PC-9 (cell line): ENCODE results near the gene NOXO1. TPM values are rescaled to one million over a fixed set of nuclear protein-coding genes. Genes with fewer than 3 reads are reported as not detected.

Experiments used
- BruUV-seq: library from RNA; stranded (reverse); fragments of 400-500 nt; replicated peaks from 2 replicates; lab custom pipeline; 2021; lab: Mats Ljungman, UMichigan
- CTCF ChIA-PET: fragments of 300-600 bp; sonication (Branson Sonifier 250); formaldehyde crosslinking; loops from one replicate; lab custom pipeline; 2022; ENCODE audit warnings: antibody characterized with exemption; lab: Charles Lee
- POLR2A ChIA-PET: fragments of 300-600 bp; sonication (Branson Sonifier 250); formaldehyde crosslinking; loops from one replicate; lab custom pipeline; 2022; ENCODE audit warnings: antibody characterized with exemption; ENCODE audit not compliant: unreplicated experiment; lab: Charles Lee
- DNase-seq, 2 experiments: peaks; one replicate each; pipeline versions ENCODE4 v3.0.0 to v3.0.0-alpha.2; 2015 to 2022; ENCODE audit warnings: mixed read lengths in 1 of 2
- H2AFZ ChIP-seq: fragments of 200-600 bp; sonication (generic); 2 replicates; pipeline ENCODE4 v1.8.1; 2017; ENCODE audit warnings: antibody characterized with exemption
- H3F3A ChIP-seq: fragments of 200-600 bp; sonication (generic); 2 replicates; pipeline ENCODE4 v1.8.1; 2017; ENCODE audit warnings: antibody characterized with exemption, mild to moderate bottlenecking, low read depth; ENCODE audit not compliant: insufficient read depth
- H3K27ac ChIP-seq: fragments of 200-600 bp; sonication (generic); 2 replicates; pipeline ENCODE4 v1.6.1; 2016; ENCODE audit warnings: mixed run types
- H3K27me3 ChIP-seq: fragments of 200-600 bp; sonication (generic); 2 replicates; pipeline ENCODE4 v1.6.1; 2016; ENCODE audit warnings: low read depth, mixed run types; ENCODE audit not compliant: insufficient read depth
- H3K36me3 ChIP-seq: fragments of 200-600 bp; sonication (generic); 2 replicates; pipeline ENCODE4 v1.6.1; 2016; ENCODE audit warnings: low read depth, mixed run types
- H3K4me1 ChIP-seq: fragments of 200-600 bp; sonication (generic); replicated peaks from 2 replicates; pipeline ENCODE4 v1.6.1; 2016; ENCODE audit warnings: mixed run types; ENCODE audit not compliant: insufficient read depth
- H3K4me2 ChIP-seq: fragments of 200-600 bp; sonication (generic); 2 replicates; pipeline ENCODE4 v1.6.1; 2017; ENCODE audit warnings: mixed run types
- H3K4me3 ChIP-seq: fragments of 200-600 bp; sonication (generic); 2 replicates; pipeline ENCODE4 v1.6.1; 2016; ENCODE audit warnings: mixed run types
- H3K79me2 ChIP-seq: fragments of 200-600 bp; sonication (generic); 2 replicates; pipeline ENCODE4 v1.6.1; 2017; ENCODE audit warnings: low read depth, mixed run types
- H3K9me2 ChIP-seq: fragments of 200-600 bp; sonication (generic); 2 replicates; pipeline ENCODE4 v1.8.1; 2017; ENCODE audit warnings: mild to moderate bottlenecking; ENCODE audit not compliant: insufficient read depth
- H3K9me3 ChIP-seq: fragments of 200-600 bp; sonication (generic); 2 replicates; pipeline ENCODE4 v1.8.1; 2016; ENCODE audit warnings: low read depth; ENCODE audit not compliant: insufficient read depth
- H4K20me1 ChIP-seq: fragments of 200-600 bp; sonication (generic); 2 replicates; pipeline ENCODE4 v1.8.1; 2017; ENCODE audit not compliant: insufficient read depth
- CTCF ChIP-seq: fragments of 200-600 bp; sonication (generic); conservative IDR thresholded peaks from 2 replicates; pipeline ENCODE4 v1.6.1; 2017; ENCODE audit warnings: mixed run types, antibody characterized with exemption, mild to moderate bottlenecking, moderate library complexity
- EZH2 ChIP-seq: fragments of 200-600 bp; sonication (generic); IDR thresholded peaks from 2 replicates; pipeline ENCODE4 v1.8.0; 2017; ENCODE audit warnings: antibody characterized with exemption, low read depth
- intact Hi-C: fragments of 100-400 bp; cut with micrococcal nuclease; formaldehyde crosslinking; loops from one replicate; pipeline ENCODE4 v1.10.0; 2022; ENCODE audit not compliant: unreplicated experiment
- total RNA-seq: library from RNA; stranded (reverse); gene quantifications from 2 replicates; pipeline ENCODE4 v1.2.3, GENCODE V29; 2021

The NOXO1 gene
- total RNA-seq, 1 experiment from 2014 or later: 11.1 TPM

GRCh38 chr16:1976216-1976520, 5.1 kb downstream of the NOXO1 start:
- CTCF ChIA-PET: no interaction called here
- H3K79me2 ChIP-seq: peaks cover 25% of the 10 kb centered on the region
- no peak overlapping the region for H2AFZ ChIP-seq
- no peaks in the 10 kb centered on the region for H3K27me3 ChIP-seq
- H3K9me3 ChIP-seq: no peaks in the 10 kb centered on the region
- intact Hi-C loops: no loop called here
- peaks cover 37% of the 10 kb centered on the region; the same call in 1 of the 2 replicates for H3F3A ChIP-seq
- no peaks in the 10 kb centered on the region for H3K9me2 ChIP-seq
- no peak overlapping the region for H3K4me2 ChIP-seq
- H4K20me1 ChIP-seq: peaks cover 12% of the 10 kb centered on the region; the same call in 1 of the 2 replicates
- H3K27ac ChIP-seq: no peak overlapping the region
- no peak overlapping the region for H3K4me3 ChIP-seq
- POLR2A ChIA-PET: no interaction called here
- BruUV-seq: no TSS peak
- peaks cover 36% of the 10 kb centered on the region for H3K4me1 ChIP-seq
- TF ChIP-seq EZH2: no peak
- TF ChIP-seq CTCF: no peak
- H3K36me3 ChIP-seq: peaks cover 3% of the 10 kb centered on the region; the same call in 1 of the 2 replicates
- no peak for DNase-seq

GRCh38 chr16:1975432-1976215, 5.6 kb downstream of the NOXO1 start:
- POLR2A ChIA-PET: no interaction called here
- Histone ChIP-seq H3K79me2 (peaks cover 31% of the 10 kb centered on the region), H3K4me3 (no peak overlapping the region), H3K9me3 (no peaks in the 10 kb centered on the region), H4K20me1 (peaks cover 12% of the 10 kb centered on the region; the same call in 1 of the 2 replicates), H3K27me3 (no peaks in the 10 kb centered on the region), H3F3A (peaks cover 37% of the 10 kb centered on the region; the same call in 1 of the 2 replicates), H3K4me2 (no peak overlapping the region), H3K4me1 (peaks cover 34% of the 10 kb centered on the region), H3K9me2 (no peaks in the 10 kb centered on the region), H3K36me3 (peaks cover 3% of the 10 kb centered on the region; the same call in 1 of the 2 replicates), H3K27ac (no peak overlapping the region), H2AFZ (no peak overlapping the region)
- DNase-seq: no peak
- no TSS peak for BruUV-seq
- intact Hi-C loops: no loop called here
- CTCF ChIA-PET: no interaction called here
- TF ChIP-seq CTCF: no peak
- no peak for TF ChIP-seq EZH2

- peaks cover 38% of the 10 kb centered on the region for H3K79me2 ChIP-seq
- no TSS peak for BruUV-seq
- H3K4me1 ChIP-seq: peaks cover 24% of the 10 kb centered on the region
- H3F3A ChIP-seq: peaks cover 32% of the 10 kb centered on the region; the same call in 1 of the 2 replicates
- no peak for DNase-seq
- no peak overlapping the region for H3K4me2 ChIP-seq
- H3K27ac ChIP-seq: no peak overlapping the region
- H3K9me3 ChIP-seq: no peaks in the 10 kb centered on the region
- H3K4me3 ChIP-seq: no peak overlapping the region
- TF ChIP-seq CTCF: no peak
- TF ChIP-seq EZH2: no peak
- peaks cover 3% of the 10 kb centered on the region; the same call in 1 of the 2 replicates for H3K36me3 ChIP-seq
- CTCF ChIA-PET: no interaction called here
- H3K9me2 ChIP-seq: no peaks in the 10 kb centered on the region
- intact Hi-C loops: no loop called here
- POLR2A ChIA-PET: no interaction called here
- H4K20me1 ChIP-seq: peaks cover 12% of the 10 kb centered on the region; the same call in 1 of the 2 replicates
- H2AFZ ChIP-seq: no peak overlapping the region
- H3K27me3 ChIP-seq: no peaks in the 10 kb centered on the region
These were observed 6.9 kb downstream of the NOXO1 start for GRCh38 chr16:1974157-1975070.
